WI38 (cell line): ENCODE results near the gene TAS2R8.
"Not testable (repeated sequence)": the region's sequence is repeated elsewhere in the genome, so short reads cannot be mapped to it uniquely, and the experiment has no call there.

Source experiments
- H3K4me3 ChIP-seq: 2 replicates; pipeline ENCODE4 v1.5.1; 2011; ENCODE audit warnings: low read depth, mild to moderate bottlenecking, control low read depth, low read length
- TF ChIP-seq, protein P1 (sequence below): IDR thresholded peaks from 2 replicates; pipeline ENCODE4 v1.5.1; 2012; ENCODE audit warnings: low read depth, mild to moderate bottlenecking, control low read depth, low read length

TAS2R8 gene

DNA sequence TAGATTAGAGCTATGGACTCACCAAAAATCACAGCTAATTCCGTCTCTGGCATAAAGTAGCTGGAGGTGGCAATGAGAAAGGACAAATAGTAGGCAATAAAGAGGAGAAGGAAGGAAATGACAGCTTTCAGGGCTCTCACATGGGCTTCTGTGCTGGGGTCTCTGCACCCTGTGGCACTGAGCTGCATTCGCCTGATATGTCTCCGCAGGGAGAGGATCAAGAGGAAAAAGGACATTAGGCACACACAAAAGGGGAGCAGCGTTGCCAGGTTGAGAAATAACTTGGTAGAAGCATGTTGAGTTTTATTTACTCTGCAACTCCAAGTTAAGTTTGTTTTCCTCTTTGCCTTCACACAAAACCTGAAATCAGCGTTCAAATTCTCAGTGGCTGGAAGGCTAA is 5.3 kb downstream of the TAS2R8 start:
- no peak overlapping the region for H3K4me3 ChIP-seq
- TF ChIP-seq, protein P1, sequence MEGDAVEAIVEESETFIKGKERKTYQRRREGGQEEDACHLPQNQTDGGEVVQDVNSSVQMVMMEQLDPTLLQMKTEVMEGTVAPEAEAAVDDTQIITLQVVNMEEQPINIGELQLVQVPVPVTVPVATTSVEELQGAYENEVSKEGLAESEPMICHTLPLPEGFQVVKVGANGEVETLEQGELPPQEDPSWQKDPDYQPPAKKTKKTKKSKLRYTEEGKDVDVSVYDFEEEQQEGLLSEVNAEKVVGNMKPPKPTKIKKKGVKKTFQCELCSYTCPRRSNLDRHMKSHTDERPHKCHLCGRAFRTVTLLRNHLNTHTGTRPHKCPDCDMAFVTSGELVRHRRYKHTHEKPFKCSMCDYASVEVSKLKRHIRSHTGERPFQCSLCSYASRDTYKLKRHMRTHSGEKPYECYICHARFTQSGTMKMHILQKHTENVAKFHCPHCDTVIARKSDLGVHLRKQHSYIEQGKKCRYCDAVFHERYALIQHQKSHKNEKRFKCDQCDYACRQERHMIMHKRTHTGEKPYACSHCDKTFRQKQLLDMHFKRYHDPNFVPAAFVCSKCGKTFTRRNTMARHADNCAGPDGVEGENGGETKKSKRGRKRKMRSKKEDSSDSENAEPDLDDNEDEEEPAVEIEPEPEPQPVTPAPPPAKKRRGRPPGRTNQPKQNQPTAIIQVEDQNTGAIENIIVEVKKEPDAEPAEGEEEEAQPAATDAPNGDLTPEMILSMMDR, result no peak

DNA sequence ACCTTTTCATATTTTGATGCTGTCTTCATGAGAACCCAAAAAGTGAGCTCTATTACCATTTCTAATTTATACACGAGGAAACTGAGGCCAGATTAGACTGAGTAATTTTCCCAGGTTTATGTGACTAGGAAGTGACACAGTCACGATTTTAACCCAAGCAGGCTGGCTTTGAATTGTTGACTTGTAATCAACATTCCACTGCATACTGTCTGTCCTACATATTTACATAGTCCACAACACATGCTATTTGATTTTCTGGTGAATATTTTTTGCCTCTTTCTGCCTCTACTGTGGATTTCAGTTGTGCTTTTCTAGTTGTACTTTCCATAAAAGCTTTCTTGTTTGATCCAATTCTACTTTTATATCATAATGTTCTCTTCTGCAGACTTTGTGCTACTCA is 12.9 kb downstream of the TAS2R8 start:
- H3K4me3 ChIP-seq, result no peak overlapping the region
- TF ChIP-seq, protein P1, result no peak

DNA sequence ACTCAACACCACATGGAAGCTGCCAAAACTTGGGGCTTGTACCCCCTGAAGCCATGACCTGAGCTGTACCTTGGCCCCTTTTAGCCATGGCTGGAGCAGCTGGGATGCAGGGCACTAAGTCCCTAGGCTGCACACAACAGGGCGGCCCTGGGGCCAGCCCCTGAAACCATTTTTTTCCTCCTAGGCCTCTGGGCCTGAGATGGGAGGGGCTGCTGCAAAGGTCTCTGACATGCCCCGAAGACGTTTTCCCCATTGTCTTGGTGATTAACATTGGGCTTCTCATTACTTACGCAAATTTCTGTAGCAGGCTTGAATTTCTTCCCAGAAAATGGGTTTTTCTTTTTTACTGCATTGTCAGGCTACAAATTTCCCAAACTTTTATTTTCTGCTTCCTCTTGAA is 15.3 kb downstream of the TAS2R8 start:
- not testable (repeated sequence) for H3K4me3 ChIP-seq

DNA sequence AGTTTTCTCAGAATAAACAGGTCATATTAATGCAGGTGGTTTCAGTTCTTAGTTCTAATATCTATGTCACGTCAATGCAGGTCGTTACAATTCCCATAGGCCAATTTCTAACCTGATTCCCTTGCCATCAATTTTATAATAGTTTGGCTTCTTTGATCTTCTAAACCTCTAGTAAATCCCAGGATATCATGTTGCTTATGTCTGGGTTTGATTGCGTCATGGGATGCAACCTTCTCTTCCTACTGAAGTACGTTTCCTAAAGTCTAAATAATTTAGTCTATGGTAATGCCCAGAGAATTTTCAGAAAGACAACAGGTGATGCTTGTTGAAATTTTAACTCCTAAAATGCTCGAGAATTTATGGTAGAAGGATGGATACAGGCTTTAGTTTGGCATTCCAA is 23.8 kb downstream of the TAS2R8 start:
- TF ChIP-seq, protein P1, result no peak
- no peak overlapping the region for H3K4me3 ChIP-seq

DNA sequence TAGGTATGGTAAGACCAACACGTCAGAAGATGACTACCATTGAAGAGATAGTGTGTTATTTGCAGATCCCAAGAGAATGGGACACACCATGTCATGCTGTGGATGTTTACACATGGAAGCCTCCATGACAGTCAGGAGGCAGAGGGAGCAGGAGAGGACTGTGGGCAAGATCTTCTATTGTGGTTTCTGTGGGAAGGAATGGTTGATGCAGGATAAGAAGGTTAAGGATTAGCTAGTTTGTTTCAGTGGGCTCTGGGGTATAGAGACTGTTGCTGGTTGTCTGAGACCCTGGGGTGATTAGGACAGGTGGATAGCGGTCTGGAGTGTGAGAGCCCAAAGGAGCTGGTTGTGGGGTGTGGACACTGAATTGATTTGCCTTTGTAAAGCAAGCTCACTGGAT is 28.0 kb downstream of the TAS2R8 start:
- no peak overlapping the region for H3K4me3 ChIP-seq
- TF ChIP-seq, protein P1, result no peak

DNA sequence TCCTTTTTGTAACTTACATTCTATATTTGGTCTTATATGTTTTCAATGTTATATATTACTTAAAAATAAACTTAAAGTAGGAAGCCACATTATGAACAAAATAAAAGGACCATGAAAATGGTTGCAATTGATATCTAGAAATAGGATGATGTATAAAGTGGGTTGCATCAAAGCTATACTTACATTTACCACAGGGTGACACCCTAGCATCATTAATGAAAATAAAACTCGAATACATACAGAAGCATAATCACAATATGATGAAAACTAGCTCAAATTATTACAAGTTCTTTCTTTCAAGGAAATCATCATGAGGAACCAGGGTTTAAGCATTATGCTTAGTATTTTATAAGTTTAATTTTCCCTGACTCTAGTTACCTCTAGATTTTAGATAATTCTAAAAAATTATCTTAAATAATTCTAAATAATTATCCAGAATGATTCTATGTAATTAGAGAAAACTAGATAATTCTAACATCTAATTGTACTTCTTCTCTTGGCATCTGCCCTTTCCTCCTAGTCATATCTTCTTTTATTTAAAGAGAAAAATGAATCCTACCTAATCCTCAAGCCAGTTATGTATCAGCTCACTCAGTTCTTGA is 35.9 kb downstream of the TAS2R8 start:
- TF ChIP-seq, protein P1, result peak; percentile 14; the same call in 1 of the 2 replicates
- no peak overlapping the region for H3K4me3 ChIP-seq

DNA sequence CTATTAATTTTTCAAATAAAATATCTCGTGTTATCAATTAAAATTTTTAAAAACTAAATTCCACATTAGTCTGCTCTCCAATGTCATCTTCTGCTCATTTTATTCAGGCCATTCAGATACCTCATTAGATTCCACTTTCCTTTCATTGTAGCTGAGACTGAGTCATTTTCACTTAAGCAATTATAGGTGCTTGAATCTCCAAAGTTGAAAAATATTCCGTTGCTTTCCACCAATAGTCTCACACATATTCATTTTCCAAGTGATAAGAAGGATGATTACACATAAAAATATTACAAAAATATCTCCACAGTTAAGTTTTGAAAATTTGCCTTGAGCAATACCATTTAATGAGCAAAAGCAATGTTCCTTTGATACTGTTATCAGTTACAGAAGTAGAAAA is 47.4 kb downstream of the TAS2R8 start:
- no peak overlapping the region for H3K4me3 ChIP-seq
- TF ChIP-seq, protein P1, result no peak

DNA sequence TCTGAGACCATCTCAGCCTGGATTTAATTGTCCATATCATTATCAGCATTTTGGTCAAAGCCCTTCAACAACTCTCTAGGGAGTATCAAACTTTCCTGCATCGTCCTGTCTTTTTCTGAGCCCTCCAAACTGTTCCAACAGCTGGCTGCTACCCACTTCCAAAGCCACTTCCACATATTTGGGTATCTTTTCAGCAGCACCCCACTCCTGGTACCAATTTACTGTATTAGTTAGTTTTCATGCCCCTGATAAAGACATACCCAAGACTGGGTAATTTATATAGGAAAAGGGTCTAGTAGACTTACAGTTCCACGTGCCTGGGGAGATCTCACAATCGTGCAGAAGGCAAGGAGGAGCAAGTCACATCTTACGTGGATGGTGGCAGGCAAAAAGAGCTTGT is 50.9 kb downstream of the TAS2R8 start:
- H3K4me3 ChIP-seq, result no peak overlapping the region
- TF ChIP-seq, protein P1, result no peak
